Measurements from ENCODE around the gene HINT1. TPM values are rescaled to one million over a fixed set of nuclear protein-coding genes. Genes with fewer than 3 reads are reported as not detected.
"Not testable (repeated sequence)": the region's sequence is repeated elsewhere in the genome, so short reads cannot be mapped to it uniquely, and the experiment has no call there.

The HINT1 gene
- total RNA-seq, 1 donor from 2014 or later, result 207 TPM

DNA sequence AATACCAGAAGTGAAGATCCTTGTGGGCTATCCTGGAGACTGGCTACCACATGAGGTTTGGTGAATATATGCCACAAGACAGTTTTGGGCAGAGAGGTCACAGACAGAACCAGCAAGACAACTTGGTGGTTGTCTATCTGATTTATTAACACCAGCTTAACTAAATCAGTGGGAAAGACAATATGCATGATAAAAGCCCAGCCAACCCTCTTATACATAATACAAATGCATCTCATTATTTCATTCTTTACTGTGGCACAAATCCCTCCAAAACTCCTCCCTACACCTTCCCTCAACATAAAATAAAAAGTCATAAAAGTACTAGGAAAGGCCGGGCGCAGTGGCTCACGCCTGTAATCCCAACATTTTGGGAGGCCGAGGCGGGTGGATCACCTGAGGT is 8.1 kb downstream of the HINT1 start:
- Histone ChIP-seq H3K36me3 (ENCODE audit: control insufficient read depth in 3 of 3, insufficient read depth in 3 of 3, low read length in 3 of 3) (peaks cover 17 to 31% (median 26%) of the 10 kb centered on the region in 3 donors), H3K9ac (ENCODE audit: low read depth in 1 of 3, low read length in 3 of 3) (no peak overlapping the region), H3K27me3 (ENCODE audit: control insufficient read depth in 3 of 3, insufficient read depth in 3 of 3, low read length in 3 of 3) (no peaks in the 10 kb centered on the region), H3K9me3 (ENCODE audit: control insufficient read depth in 3 of 3, low read length in 3 of 3) (no peaks in the 10 kb centered on the region), H3K4me3 (ENCODE audit: low read length in 3 of 3) (no peak overlapping the region), H3K27ac (ENCODE audit: low read depth, low read length) (no peak overlapping the region), H3K4me1 (ENCODE audit: control insufficient read depth in 3 of 3, insufficient read depth in 3 of 3, low read length in 3 of 3) (no peaks in the 10 kb centered on the region)

GRCh38 chr5:131156385-131156784 is 8.7 kb downstream of the HINT1 start:
- Histone ChIP-seq H3K27ac (ENCODE audit: low read depth, low read length) (no peak overlapping the region), H3K9ac (ENCODE audit: low read depth in 1 of 3, low read length in 3 of 3) (no peak overlapping the region), H3K9me3 (ENCODE audit: control insufficient read depth in 3 of 3, low read length in 3 of 3) (no peaks in the 10 kb centered on the region), H3K4me1 (ENCODE audit: control insufficient read depth in 3 of 3, insufficient read depth in 3 of 3, low read length in 3 of 3) (no peaks in the 10 kb centered on the region), H3K36me3 (ENCODE audit: control insufficient read depth in 3 of 3, insufficient read depth in 3 of 3, low read length in 3 of 3) (peaks cover 13 to 26% (median 23%) of the 10 kb centered on the region in 3 donors), H3K4me3 (ENCODE audit: low read length in 3 of 3) (no peak overlapping the region), H3K27me3 (ENCODE audit: control insufficient read depth in 3 of 3, insufficient read depth in 3 of 3, low read length in 3 of 3) (no peaks in the 10 kb centered on the region)

DNA sequence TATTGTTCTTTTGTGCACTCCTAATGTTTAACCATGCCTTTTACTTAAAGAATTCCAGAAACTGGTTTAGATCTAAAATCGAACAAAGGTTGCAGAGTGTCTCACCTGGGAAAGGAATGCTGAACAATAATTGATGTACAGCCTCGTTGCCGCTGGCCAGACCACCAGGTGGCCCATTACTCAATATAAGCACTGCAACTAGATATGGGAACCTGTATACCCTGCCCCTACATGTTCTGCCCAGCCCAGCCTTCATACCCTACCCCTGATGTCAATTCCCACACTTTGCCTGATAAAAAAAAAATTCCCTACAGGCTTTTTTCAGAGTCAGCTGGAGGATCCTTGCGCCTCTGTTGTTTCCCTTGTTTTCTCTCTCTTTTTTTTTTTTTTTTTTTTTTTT is 13.8 kb downstream of the HINT1 start:
- H3K9ac ChIP-seq (ENCODE audit: low read depth in 1 of 3, low read length in 3 of 3), result no peak overlapping the region
- no peaks in the 10 kb centered on the region for H3K36me3 ChIP-seq (ENCODE audit: control insufficient read depth in 3 of 3, insufficient read depth in 3 of 3, low read length in 3 of 3)
- H3K27me3 ChIP-seq (ENCODE audit: control insufficient read depth in 3 of 3, insufficient read depth in 3 of 3, low read length in 3 of 3), result no peaks in the 10 kb centered on the region
- no peaks in the 10 kb centered on the region for H3K9me3 ChIP-seq (ENCODE audit: control insufficient read depth in 3 of 3, low read length in 3 of 3)
- no peaks in the 10 kb centered on the region for H3K4me1 ChIP-seq (ENCODE audit: control insufficient read depth in 3 of 3, insufficient read depth in 3 of 3, low read length in 3 of 3)
- no peak overlapping the region for H3K4me3 ChIP-seq (ENCODE audit: low read length in 3 of 3)
- H3K27ac ChIP-seq (ENCODE audit: low read depth, low read length), result no peak overlapping the region

DNA sequence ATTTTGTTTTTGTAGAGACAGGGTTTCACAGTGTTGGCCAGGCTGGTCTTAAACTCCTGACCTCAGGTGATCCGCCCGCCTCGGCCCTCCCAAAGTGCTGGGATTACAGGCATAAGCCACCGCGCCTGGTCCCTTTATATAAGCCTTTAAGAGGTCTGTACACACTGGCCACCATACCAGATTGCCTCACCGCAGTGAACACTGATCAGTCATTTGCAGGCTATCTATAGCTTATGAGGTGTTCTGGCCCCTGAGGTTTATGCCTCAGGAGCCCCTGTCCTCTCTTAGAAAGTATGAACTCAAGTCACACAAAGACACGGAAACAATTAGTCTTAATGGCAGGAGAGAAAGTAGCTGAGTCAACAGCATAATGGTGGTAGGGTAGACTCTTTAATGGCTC is 14.6 kb downstream of the HINT1 start:
- H3K9me3 ChIP-seq (ENCODE audit: control insufficient read depth in 3 of 3, low read length in 3 of 3), result no peaks in the 10 kb centered on the region
- H3K4me1 ChIP-seq (ENCODE audit: control insufficient read depth in 3 of 3, insufficient read depth in 3 of 3, low read length in 3 of 3), result no peaks in the 10 kb centered on the region
- H3K4me3 ChIP-seq (ENCODE audit: low read length in 3 of 3), result no peak overlapping the region
- H3K9ac ChIP-seq (ENCODE audit: low read depth in 1 of 3, low read length in 3 of 3), result no peak overlapping the region
- H3K36me3 ChIP-seq (ENCODE audit: control insufficient read depth in 3 of 3, insufficient read depth in 3 of 3, low read length in 3 of 3), result no peaks in the 10 kb centered on the region
- H3K27ac ChIP-seq (ENCODE audit: low read depth, low read length), result no peak overlapping the region
- no peaks in the 10 kb centered on the region for H3K27me3 ChIP-seq (ENCODE audit: control insufficient read depth in 3 of 3, insufficient read depth in 3 of 3, low read length in 3 of 3)

GRCh38 chr5:131148835-131149234 is 16.2 kb downstream of the HINT1 start:
- Histone ChIP-seq H3K9ac (ENCODE audit: low read depth in 1 of 3, low read length in 3 of 3) (no peak overlapping the region), H3K27me3 (ENCODE audit: control insufficient read depth in 3 of 3, insufficient read depth in 3 of 3, low read length in 3 of 3) (no peaks in the 10 kb centered on the region), H3K4me1 (ENCODE audit: control insufficient read depth in 3 of 3, insufficient read depth in 3 of 3, low read length in 3 of 3) (no peaks in the 10 kb centered on the region), H3K27ac (ENCODE audit: low read depth, low read length) (no peak overlapping the region), H3K9me3 (ENCODE audit: control insufficient read depth in 3 of 3, low read length in 3 of 3) (no peaks in the 10 kb centered on the region), H3K36me3 (ENCODE audit: control insufficient read depth in 3 of 3, insufficient read depth in 3 of 3, low read length in 3 of 3) (no peaks in the 10 kb centered on the region), H3K4me3 (ENCODE audit: low read length in 3 of 3) (no peak overlapping the region)

GRCh38 chr5:131147258-131147657 is 17.8 kb downstream of the HINT1 start:
- Histone ChIP-seq H3K4me3 (ENCODE audit: low read length in 3 of 3) (no peak overlapping the region), H3K4me1 (ENCODE audit: control insufficient read depth in 3 of 3, insufficient read depth in 3 of 3, low read length in 3 of 3) (no peaks in the 10 kb centered on the region), H3K36me3 (ENCODE audit: control insufficient read depth in 3 of 3, insufficient read depth in 3 of 3, low read length in 3 of 3) (no peaks in the 10 kb centered on the region), H3K27ac (ENCODE audit: low read depth, low read length) (no peak overlapping the region), H3K27me3 (ENCODE audit: control insufficient read depth in 3 of 3, insufficient read depth in 3 of 3, low read length in 3 of 3) (no peaks in the 10 kb centered on the region), H3K9ac (ENCODE audit: low read depth in 1 of 3, low read length in 3 of 3) (no peak overlapping the region), H3K9me3 (ENCODE audit: control insufficient read depth in 3 of 3, low read length in 3 of 3) (no peaks in the 10 kb centered on the region)

DNA sequence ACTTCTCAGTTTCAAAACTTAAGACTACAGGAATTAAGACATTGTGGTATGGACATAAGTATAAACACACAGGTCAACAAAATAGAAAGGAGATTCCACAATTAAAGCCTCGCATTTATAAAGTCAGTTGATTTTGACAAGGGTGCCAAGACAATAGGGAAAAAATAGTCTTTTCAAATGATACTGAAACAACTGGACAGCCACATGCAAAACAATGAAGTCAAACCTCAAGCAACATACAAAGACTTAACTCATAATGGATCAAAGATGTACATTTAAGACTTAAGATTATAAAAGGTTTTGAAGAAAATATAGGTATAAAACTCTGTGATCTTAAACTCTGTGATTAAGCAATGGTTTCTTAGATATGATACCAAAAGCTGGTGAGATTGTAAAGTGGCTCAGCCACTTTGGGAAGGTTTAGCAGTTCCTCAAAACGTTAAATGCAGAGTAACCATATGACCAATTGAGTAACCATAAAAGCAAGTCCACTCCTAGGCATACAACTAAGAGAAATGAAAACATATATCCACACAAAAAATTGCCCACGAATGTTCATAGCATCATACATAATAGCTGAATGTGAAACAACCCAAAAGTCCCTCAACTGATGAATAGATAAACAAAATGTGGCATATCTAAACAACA is 22.0 kb downstream of the HINT1 start:
- Histone ChIP-seq H3K9ac (ENCODE audit: low read depth in 1 of 3, low read length in 3 of 3) (no peak overlapping the region), H3K4me1 (ENCODE audit: control insufficient read depth in 3 of 3, insufficient read depth in 3 of 3, low read length in 3 of 3) (no peaks in the 10 kb centered on the region), H3K27me3 (ENCODE audit: control insufficient read depth in 3 of 3, insufficient read depth in 3 of 3, low read length in 3 of 3) (no peaks in the 10 kb centered on the region), H3K27ac (ENCODE audit: low read depth, low read length) (no peak overlapping the region), H3K9me3 (ENCODE audit: control insufficient read depth in 3 of 3, low read length in 3 of 3) (no peaks in the 10 kb centered on the region), H3K36me3 (ENCODE audit: control insufficient read depth in 3 of 3, insufficient read depth in 3 of 3, low read length in 3 of 3) (no peaks in the 10 kb centered on the region), H3K4me3 (ENCODE audit: low read length in 3 of 3) (no peak overlapping the region)

GRCh38 chr5:131139321-131139720 is 25.7 kb downstream of the HINT1 start:
- Histone ChIP-seq H3K36me3 (ENCODE audit: control insufficient read depth in 3 of 3, insufficient read depth in 3 of 3, low read length in 3 of 3) (no peaks in the 10 kb centered on the region), H3K4me3 (ENCODE audit: low read length in 3 of 3) (no peak overlapping the region), H3K27me3 (ENCODE audit: control insufficient read depth in 3 of 3, insufficient read depth in 3 of 3, low read length in 3 of 3) (no peaks in the 10 kb centered on the region), H3K27ac (ENCODE audit: low read depth, low read length) (no peak overlapping the region), H3K4me1 (ENCODE audit: control insufficient read depth in 3 of 3, insufficient read depth in 3 of 3, low read length in 3 of 3) (no peaks in the 10 kb centered on the region), H3K9me3 (ENCODE audit: control insufficient read depth in 3 of 3, low read length in 3 of 3) (no peaks in the 10 kb centered on the region), H3K9ac (ENCODE audit: low read depth in 1 of 3, low read length in 3 of 3) (no peak overlapping the region)

GRCh38 chr5:131138406-131138805 is 26.6 kb downstream of the HINT1 start:
- H3K36me3 ChIP-seq (ENCODE audit: control insufficient read depth in 3 of 3, insufficient read depth in 3 of 3, low read length in 3 of 3); H3K27me3 ChIP-seq (ENCODE audit: control insufficient read depth in 3 of 3, insufficient read depth in 3 of 3, low read length in 3 of 3); H3K9me3 ChIP-seq (ENCODE audit: control insufficient read depth in 3 of 3, low read length in 3 of 3); H3K4me3 ChIP-seq (ENCODE audit: low read length in 3 of 3); H3K27ac ChIP-seq (ENCODE audit: low read depth, low read length); H3K9ac ChIP-seq (ENCODE audit: low read depth in 1 of 3, low read length in 3 of 3); H3K4me1 ChIP-seq (ENCODE audit: control insufficient read depth in 3 of 3, insufficient read depth in 3 of 3, low read length in 3 of 3): not testable (repeated sequence)

DNA sequence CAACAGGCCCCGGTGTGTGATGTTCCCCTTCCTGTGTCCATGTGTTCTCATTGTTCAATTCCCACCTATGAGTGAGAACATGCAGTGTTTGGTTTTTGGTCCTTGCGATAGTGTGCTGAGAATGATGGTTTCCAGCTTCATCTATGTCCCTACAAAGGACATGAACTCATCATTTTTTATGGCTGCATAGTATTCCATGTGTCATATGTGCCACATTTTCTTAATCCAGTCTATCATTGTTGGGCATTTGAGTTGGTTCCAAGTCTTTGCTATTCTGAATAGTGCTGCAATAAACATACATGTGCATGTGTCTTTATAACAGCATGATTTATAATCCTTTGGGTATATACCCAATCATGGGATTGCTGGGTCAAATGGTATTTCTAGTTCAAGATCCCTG is 32.0 kb downstream of the HINT1 start:
- not testable (repeated sequence) for H3K4me1 ChIP-seq (ENCODE audit: control insufficient read depth in 3 of 3, insufficient read depth in 3 of 3, low read length in 3 of 3); H3K27me3 ChIP-seq (ENCODE audit: control insufficient read depth in 3 of 3, insufficient read depth in 3 of 3, low read length in 3 of 3); H3K4me3 ChIP-seq (ENCODE audit: low read length in 3 of 3); H3K9me3 ChIP-seq (ENCODE audit: control insufficient read depth in 3 of 3, low read length in 3 of 3); H3K9ac ChIP-seq (ENCODE audit: low read depth in 1 of 3, low read length in 3 of 3); H3K27ac ChIP-seq (ENCODE audit: low read depth, low read length); H3K36me3 ChIP-seq (ENCODE audit: control insufficient read depth in 3 of 3, insufficient read depth in 3 of 3, low read length in 3 of 3)

DNA sequence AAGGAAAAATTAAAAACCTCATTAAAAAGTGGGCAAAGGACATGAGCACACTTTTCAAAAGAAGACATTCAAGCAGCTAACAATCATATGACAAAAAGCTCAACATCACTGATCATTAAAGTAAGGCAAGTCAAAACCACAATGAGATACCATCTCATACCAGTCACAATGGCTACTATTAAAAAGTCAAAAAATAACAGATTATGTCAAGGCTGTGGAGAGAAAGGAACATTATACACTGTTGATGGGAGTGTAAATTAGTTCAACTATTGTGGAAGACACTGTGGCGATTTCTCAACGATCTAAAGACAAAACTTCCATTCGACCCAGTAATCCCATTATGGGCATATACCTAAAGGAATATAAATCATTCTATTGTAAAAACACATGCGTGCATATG is 35.8 kb downstream of the HINT1 start:
- no peaks in the 10 kb centered on the region for H3K4me1 ChIP-seq (ENCODE audit: control insufficient read depth in 3 of 3, insufficient read depth in 3 of 3, low read length in 3 of 3)
- H3K9ac ChIP-seq (ENCODE audit: low read depth in 1 of 3, low read length in 3 of 3), result no peak overlapping the region
- no peak overlapping the region for H3K27ac ChIP-seq (ENCODE audit: low read depth, low read length)
- no peak overlapping the region for H3K4me3 ChIP-seq (ENCODE audit: low read length in 3 of 3)
- no peaks in the 10 kb centered on the region for H3K27me3 ChIP-seq (ENCODE audit: control insufficient read depth in 3 of 3, insufficient read depth in 3 of 3, low read length in 3 of 3)
- H3K36me3 ChIP-seq (ENCODE audit: control insufficient read depth in 3 of 3, insufficient read depth in 3 of 3, low read length in 3 of 3), result no peaks in the 10 kb centered on the region
- H3K9me3 ChIP-seq (ENCODE audit: control insufficient read depth in 3 of 3, low read length in 3 of 3), result no peaks in the 10 kb centered on the region

All from skeletal muscle tissue (tissue), 4 donors.